UCSD-AML1 (cell line): ENCODE results near the gene SEMA4C.
"Not testable (repeated sequence)": the region's sequence is repeated elsewhere in the genome, so short reads cannot be mapped to it uniquely, and the experiment has no call there.

Experiments
- DNase-seq: peaks from one replicate; lab custom pipeline; 2025; ENCODE audit not compliant: unreplicated experiment; lab: John Stamatoyannopoulos, UW

Gene SEMA4C

DNA sequence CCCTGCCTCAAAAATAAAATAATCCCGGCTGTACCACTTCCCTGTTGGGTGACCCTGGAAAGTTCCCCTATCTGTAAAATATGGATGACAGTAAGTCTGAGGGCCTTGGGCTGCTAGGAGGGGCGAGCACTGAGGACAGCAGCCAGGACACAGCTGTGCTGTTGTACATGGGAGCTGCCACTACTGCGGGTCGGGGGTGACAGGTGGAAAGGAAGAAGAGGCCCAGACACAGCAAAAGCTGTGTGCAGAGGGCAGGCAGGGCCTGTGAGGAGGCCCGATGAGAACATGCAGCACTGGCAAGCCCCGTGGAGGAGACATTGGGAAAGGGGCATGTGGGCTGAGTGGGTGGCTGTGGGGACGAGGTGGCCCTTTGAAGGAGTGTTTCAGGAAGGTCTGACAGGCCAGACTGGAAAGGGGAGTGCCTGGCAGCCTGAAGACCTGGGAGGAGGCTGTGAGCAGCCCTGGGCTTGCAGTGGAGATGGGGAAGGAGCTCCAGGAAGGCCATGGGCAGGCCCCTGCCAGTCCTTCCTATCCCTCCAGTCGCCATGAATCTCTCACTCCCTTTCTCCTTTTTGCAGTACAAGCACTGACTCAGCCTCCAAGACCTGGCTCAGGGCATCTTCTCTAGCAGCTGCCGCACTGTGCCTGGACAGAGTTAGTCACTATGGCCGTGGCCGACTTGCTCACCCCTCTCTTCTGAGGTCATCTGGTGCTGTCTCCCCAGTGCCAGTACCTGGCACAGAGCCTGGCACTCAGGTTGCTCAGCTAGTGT, 28.9 kb upstream of the SEMA4C start:
- DNase-seq: no peak

- no peak for DNase-seq
These were observed 28.2 kb upstream of the SEMA4C start for GRCh38 chr2:96898135-96898505.

GRCh38 chr2:96897491-96898134, 27.7 kb upstream of the SEMA4C start:
- DNase-seq: no peak

- no peak for DNase-seq
These were observed 26.1 kb upstream of the SEMA4C start for GRCh38 chr2:96895746-96896651.

DNA sequence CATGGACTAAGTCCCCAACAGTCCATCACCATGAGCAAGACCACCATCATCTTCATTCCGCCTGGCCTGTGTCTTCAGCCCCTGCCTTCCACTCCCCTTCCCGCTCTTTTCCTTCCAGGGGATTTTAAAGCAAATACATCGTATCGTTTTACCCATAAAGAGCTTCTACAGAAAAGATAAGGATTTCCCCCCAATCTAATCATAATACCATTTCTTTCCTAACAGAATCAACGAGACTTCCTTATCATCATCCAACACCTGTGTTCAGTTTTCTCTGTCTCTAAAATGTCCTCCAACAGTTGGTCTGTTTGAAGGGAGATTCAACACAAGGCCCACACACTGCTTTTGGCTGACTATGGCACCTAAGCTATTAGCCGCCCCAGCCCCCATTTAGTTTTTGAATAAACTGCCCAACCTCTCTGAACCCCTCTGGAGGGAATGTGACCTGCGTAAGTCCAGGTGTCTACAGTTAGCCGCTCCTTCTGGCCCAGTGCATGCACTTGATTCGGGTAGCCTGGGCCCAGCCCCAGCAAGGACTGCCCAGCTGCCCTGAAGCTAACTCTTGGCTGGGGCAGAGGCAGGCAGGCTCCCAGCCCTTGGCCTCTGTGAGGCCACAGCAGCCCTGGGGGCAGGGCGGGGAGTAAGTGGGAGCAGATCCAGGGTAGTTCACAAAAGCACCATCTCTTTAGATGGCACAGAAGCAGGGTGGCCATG, 25.3 kb upstream of the SEMA4C start:
- no peak for DNase-seq

DNA sequence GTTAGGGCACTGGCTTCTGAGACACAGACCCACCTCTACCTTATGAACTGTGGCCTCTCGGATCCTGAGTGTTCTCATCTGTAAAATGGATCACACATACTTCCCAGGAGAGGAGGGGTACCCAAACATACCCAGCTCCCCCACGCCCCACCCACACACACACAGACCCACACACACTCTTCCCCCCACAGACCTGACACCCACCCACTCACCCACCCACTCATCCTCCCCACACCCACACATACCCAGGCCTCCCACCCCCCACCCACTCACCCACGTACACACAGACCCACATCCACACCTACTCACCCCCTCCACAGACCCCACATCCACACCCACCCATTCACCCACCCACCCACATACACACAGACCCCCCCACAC, 24.3 kb upstream of the SEMA4C start:
- no peak for DNase-seq

- no peak for DNase-seq
These were observed 23.6 kb upstream of the SEMA4C start for GRCh38 chr2:96893289-96894150.

- DNase-seq: peak; percentile 63
These were observed 21.9 kb upstream of the SEMA4C start for GRCh38 chr2:96891591-96892333.

GRCh38 chr2:96890726-96891385, 21.0 kb upstream of the SEMA4C start:
- DNase-seq: no peak

- DNase-seq: no peak
These were observed 20.4 kb upstream of the SEMA4C start for GRCh38 chr2:96890252-96890651.

GRCh38 chr2:96889502-96889901, 19.6 kb upstream of the SEMA4C start:
- DNase-seq: not testable (repeated sequence)

DNA sequence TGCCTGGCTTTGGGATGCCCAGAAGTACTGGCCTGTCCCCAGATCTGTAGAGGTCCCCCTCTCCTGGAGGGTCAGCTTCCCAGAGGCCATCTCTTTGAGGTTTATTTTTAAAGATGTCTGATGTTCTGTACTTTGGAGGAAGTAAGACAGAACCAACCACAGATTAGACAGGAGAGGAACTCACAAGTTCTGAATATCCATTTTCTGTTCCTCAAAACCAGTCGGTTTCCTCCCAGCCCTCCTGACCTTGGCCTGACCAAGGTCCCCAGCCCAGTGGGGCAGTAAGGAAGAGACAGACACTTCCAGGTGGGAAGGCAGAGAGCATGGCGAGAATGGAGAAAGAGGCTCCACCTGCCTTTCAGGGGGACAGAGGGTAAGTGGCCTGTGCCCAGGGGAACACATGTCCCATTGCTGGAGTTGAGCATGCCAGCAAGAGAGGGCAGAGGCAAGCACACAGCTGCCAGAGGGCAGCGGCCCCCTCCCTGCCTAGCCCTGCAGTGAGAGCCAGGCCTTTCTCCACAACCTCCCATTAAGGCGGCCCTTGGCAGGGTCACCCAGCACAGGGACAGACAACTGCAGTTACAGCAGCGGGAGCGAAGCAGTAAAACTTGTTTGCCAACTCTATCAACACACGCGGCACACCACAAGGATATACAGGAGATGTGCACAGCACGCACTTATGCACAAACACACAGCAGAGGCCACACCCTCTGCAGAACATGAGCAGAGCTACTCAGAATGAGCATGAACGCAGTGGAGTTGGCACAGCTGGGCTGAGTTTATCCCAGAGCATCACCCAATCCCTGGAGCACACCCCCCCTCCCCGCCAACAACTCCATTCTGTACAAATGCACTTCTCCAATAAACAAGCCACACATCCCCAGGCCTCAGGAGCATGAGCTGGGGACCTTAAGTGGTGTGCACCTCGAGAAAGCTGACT, 18.5 kb upstream of the SEMA4C start:
- no peak for DNase-seq

DNA sequence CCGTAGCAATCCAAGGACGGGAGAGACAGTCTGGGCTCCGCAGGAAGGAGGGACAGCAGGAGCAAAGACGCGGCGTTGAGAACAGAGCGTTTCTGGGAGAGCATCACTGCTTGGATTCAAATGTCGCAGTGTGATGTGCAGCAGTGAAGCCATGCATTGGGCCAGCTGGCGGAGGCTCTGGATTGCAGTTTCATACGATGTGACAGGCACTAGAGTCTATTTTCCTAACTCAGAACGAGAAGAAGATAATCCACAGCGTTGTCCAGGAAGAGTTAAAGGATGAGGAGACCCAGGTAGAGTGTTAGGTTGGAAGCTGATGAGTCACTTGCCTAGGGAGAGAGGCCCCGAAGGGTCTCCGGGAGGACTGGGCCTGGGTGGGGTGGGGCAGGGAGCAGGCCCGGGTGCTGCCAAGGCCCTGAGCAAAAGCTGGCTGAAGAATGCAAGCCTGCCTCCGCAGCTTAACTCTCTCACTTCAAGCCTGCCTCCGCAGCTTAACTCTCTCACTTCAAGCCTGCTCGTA, 17.7 kb upstream of the SEMA4C start:
- no peak for DNase-seq

GRCh38 chr2:96885432-96886347, 15.8 kb upstream of the SEMA4C start:
- DNase-seq: no peak

DNA sequence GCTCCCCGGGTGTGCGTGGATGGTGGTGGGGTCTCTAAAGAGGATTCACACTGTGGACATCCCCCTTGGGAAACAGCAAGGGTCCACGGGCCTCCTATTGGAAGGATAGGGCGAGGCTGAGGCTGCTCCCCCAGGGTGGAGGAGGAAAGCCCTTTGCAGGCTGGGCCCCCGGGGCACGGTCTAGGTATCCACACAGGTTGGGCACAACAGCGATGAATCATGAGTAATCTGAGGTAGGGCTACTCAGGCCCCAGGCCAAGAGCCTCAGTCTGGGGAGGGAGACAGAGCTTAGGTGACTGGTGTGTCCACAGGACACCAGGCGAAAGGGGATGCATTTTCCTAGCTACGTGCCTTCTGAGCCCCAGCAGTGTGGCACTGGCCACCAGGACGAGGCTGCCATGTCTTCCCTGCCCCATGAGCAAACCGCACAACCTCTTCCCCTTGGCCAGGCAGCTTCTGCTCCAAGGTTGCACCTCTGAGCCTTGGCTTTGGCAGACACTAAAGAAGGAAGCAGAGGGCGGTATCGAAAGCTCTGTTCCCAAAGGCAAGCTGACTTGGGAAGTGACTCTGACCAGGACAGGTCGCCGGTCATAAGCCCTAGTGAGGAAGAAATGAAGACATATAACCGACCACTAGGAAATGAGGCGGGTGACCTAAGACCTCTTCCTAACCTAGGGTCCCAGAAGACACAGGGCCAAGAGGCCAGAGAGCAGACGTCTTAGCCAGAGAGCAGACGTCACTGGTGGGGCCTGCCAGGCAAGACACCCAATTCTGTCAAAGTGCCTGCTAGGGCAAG, 14.6 kb upstream of the SEMA4C start:
- no peak for DNase-seq

DNA sequence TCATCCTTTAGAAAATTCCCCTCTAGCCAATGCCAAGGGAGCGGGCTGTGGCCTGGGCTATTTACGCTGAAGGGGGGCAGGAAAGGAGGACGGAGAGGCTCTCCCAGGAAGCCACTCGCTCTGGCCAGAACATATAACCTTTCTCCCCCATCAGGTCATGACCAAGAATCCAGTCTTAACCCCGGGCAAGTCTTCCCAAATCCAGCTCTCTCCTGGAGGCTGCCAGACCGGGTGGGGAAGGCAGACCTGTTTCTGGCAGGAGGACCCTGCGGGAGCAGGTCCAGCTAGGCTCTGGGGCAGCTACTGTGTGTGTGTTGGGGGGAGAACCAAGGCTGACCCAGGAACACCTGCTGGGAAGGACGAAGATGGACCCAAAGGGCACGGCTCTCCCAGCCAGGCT, 13.4 kb upstream of the SEMA4C start:
- no peak for DNase-seq
